Measurements from ENCODE around the gene ADORA3. TPM values are rescaled to one million over a fixed set of nuclear protein-coding genes. Genes with fewer than 3 reads are reported as not detected.

ADORA3 gene
- total and polyA plus RNA-seq, 2 donors (not counting 1 experiment from before 2014, with no cell fraction given), result not detected

DNA sequence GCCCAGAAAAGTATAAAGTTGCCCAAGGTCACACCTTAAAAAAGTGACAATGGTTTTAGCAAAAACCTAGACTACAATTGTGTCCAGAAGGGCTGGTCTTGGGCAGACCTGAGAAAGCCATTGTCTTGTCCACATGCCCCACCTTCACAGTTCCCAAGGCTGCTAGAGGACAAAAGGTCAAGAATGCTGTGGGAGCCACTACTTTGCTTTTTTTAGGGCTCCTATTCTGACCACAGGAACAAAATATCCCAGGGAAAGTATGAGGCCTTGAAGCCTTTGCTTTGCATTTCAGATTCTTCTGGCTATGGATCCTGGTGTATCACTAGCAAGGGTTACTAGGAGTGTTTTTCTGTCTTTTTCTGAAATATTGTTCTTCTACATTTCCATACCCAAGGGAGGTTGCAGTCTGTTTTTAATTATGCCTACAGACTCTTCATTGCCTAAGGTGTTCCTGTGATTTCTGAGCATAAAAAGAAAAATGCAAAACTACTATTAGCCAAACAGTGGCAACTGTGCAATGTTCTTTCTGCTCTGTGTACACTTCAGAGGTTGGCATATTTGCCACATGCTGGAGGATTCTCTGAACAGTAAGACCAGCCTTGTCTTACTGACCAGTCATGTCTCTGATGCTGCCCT is 18.9 kb downstream of the ADORA3 start:
- H3K9ac ChIP-seq (ENCODE audit: insufficient read depth, low read length), result no peak overlapping the region
- no peak overlapping the region for H2AFZ ChIP-seq (ENCODE audit: low read length)
- no peaks in the 10 kb centered on the region for H3K79me2 ChIP-seq (ENCODE audit: control insufficient read depth, insufficient read depth, low read length)

DNA sequence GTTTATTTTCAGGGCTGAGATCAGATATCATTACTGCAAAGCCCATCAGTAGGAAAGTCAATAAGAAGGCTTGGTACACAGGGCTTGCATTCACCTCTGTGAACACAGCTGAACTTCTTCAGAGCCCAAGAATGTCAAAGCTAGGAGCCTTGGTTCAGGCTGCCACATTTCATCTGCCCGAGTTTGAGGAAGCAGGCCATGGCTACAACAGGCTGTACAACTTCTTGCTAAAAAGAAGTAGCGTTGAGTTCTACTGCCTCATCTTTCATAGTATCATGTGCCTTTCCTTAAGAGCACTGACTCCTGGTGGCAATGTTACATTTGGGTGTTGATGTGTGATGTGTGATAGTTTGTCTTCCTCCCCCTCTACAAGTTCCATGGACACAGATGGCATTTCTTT is 19.6 kb downstream of the ADORA3 start:
- Histone ChIP-seq H3K36me3 (ENCODE audit: control insufficient read depth, insufficient read depth, low read length) (no peaks in the 10 kb centered on the region), H3K27me3 (ENCODE audit: control insufficient read depth, insufficient read depth, low read length) (peaks cover 4% of the 10 kb centered on the region), H3K9me3 (ENCODE audit: control insufficient read depth, insufficient read depth, low read depth, low read length) (no peaks in the 10 kb centered on the region), H3K4me3 (replicated peaks in 1 of 4; ENCODE audit: control extremely low read depth in 1 of 4, insufficient read depth in 1 of 4, low read depth in 3 of 4, low read length in 4 of 4) (no peak overlapping the region), H2AFZ (ENCODE audit: low read length) (no peak overlapping the region), H3K4me2 (ENCODE audit: extremely low read depth, insufficient read depth, low read length) (no peak overlapping the region), H3K27ac (ENCODE audit: insufficient read depth, low read length) (no peak overlapping the region), H3K9ac (ENCODE audit: insufficient read depth, low read length) (no peak overlapping the region), H3K79me2 (ENCODE audit: control insufficient read depth, insufficient read depth, low read length) (no peaks in the 10 kb centered on the region), H4K20me1 (ENCODE audit: control insufficient read depth, extremely low read depth, insufficient read depth, low read length) (no peaks in the 10 kb centered on the region), H3K4me1 (ENCODE audit: control insufficient read depth, extremely low read depth, insufficient read depth, low read length) (no peaks in the 10 kb centered on the region)
- TF ChIP-seq EZH2 (IDR thresholded peaks at IDR 0.05; ENCODE audit: low read length, missing control alignments) (no peak), CTCF (conservative IDR thresholded peaks at IDR 0.05 in 1 of 2, IDR thresholded peaks at IDR 0.05 in 1 of 2; ENCODE audit: low read depth in 1 of 2, low read length in 2 of 2) (no peak)
- no peak for DNase-seq (ENCODE audit: low read depth in 2 of 2)

More for the DNA sequence above, 18.9 kb downstream of the ADORA3 start:
- Histone ChIP-seq H3K36me3 (ENCODE audit: control insufficient read depth, insufficient read depth, low read length) (no peaks in the 10 kb centered on the region), H3K27ac (ENCODE audit: insufficient read depth, low read length) (no peak overlapping the region), H4K20me1 (ENCODE audit: control insufficient read depth, extremely low read depth, insufficient read depth, low read length) (no peaks in the 10 kb centered on the region), H3K27me3 (ENCODE audit: control insufficient read depth, insufficient read depth, low read length) (peaks cover 4% of the 10 kb centered on the region), H3K4me3 (replicated peaks in 1 of 4; ENCODE audit: control extremely low read depth in 1 of 4, insufficient read depth in 1 of 4, low read depth in 3 of 4, low read length in 4 of 4) (no peak overlapping the region), H3K4me1 (ENCODE audit: control insufficient read depth, extremely low read depth, insufficient read depth, low read length) (no peaks in the 10 kb centered on the region), H3K9me3 (ENCODE audit: control insufficient read depth, insufficient read depth, low read depth, low read length) (no peaks in the 10 kb centered on the region), H3K4me2 (ENCODE audit: extremely low read depth, insufficient read depth, low read length) (no peak overlapping the region)
- TF ChIP-seq EZH2 (IDR thresholded peaks at IDR 0.05; ENCODE audit: low read length, missing control alignments) (no peak), CTCF (conservative IDR thresholded peaks at IDR 0.05 in 1 of 2, IDR thresholded peaks at IDR 0.05 in 1 of 2; ENCODE audit: low read depth in 1 of 2, low read length in 2 of 2) (no peak)
- no peak for DNase-seq (ENCODE audit: low read depth in 2 of 2)

- H3K4me3 ChIP-seq (replicated peaks in 1 of 4; ENCODE audit: control extremely low read depth in 1 of 4, insufficient read depth in 1 of 4, low read depth in 3 of 4, low read length in 4 of 4), result no peak overlapping the region
- no peak overlapping the region for H3K27ac ChIP-seq (ENCODE audit: insufficient read depth, low read length)
- H3K9ac ChIP-seq (ENCODE audit: insufficient read depth, low read length), result no peak overlapping the region
- no peaks in the 10 kb centered on the region for H3K79me2 ChIP-seq (ENCODE audit: control insufficient read depth, insufficient read depth, low read length)
- H3K9me3 ChIP-seq (ENCODE audit: control insufficient read depth, insufficient read depth, low read depth, low read length), result no peaks in the 10 kb centered on the region
- no peak overlapping the region for H3K4me2 ChIP-seq (ENCODE audit: extremely low read depth, insufficient read depth, low read length)
- peak; percentile 5 to 49 for DNase-seq (ENCODE audit: low read depth in 2 of 2)
- H2AFZ ChIP-seq (ENCODE audit: low read length), result no peak overlapping the region
- no peaks in the 10 kb centered on the region for H3K4me1 ChIP-seq (ENCODE audit: control insufficient read depth, extremely low read depth, insufficient read depth, low read length)
- no peaks in the 10 kb centered on the region for H4K20me1 ChIP-seq (ENCODE audit: control insufficient read depth, extremely low read depth, insufficient read depth, low read length)
- H3K36me3 ChIP-seq (ENCODE audit: control insufficient read depth, insufficient read depth, low read length), result no peaks in the 10 kb centered on the region
- no peaks in the 10 kb centered on the region for H3K27me3 ChIP-seq (ENCODE audit: control insufficient read depth, insufficient read depth, low read length)
- TF ChIP-seq CTCF (conservative IDR thresholded peaks at IDR 0.05 in 1 of 2, IDR thresholded peaks at IDR 0.05 in 1 of 2; ENCODE audit: low read depth in 1 of 2, low read length in 2 of 2), result no peak
- no peak for TF ChIP-seq EZH2 (IDR thresholded peaks at IDR 0.05; ENCODE audit: low read length, missing control alignments)
Measured at GRCh38 chr1:111483166-111483565, 20.3 kb downstream of the ADORA3 start.
